LoVo (cell line): Measurements from ENCODE around the gene LIN7B.

Experiments used
- DNase-seq: peaks from one replicate; pipeline ENCODE4 v3.0.0-alpha.2; 2016; ENCODE audit warnings: low spot score

Gene LIN7B

GRCh38 chr19:49113762-49114629, at the start of gene LIN7B:
Gene LIN7B (plus strand): TSS chr19:49114370. CDS start chr19:49114405, 35 bp downstream.
- peak; percentile 83 for DNase-seq

- DNase-seq = peak; percentile 56
Measured at GRCh38 chr19:49064768-49065611, 49.2 kb upstream of the LIN7B start, which contains the start of gene NTF4. Gene NTF4 (minus strand): TSS chr19:49064818. CDS start chr19:49061997, 2,821 bp downstream.

GRCh38 chr19:49065905-49066512, 48.2 kb upstream of the LIN7B start:
- no peak for DNase-seq

- DNase-seq = no peak
Measured at GRCh38 chr19:49067554-49067953, 46.6 kb upstream of the LIN7B start.

- no peak for DNase-seq
Measured at GRCh38 chr19:49069026-49069425, 45.1 kb upstream of the LIN7B start.

- no peak for DNase-seq
Measured at GRCh38 chr19:49070416-49070815, 43.8 kb upstream of the LIN7B start.

GRCh38 chr19:49071860-49072547, 42.2 kb upstream of the LIN7B start:
- DNase-seq = no peak

GRCh38 chr19:49073514-49074378, 40.4 kb upstream of the LIN7B start:
- DNase-seq = no peak

GRCh38 chr19:49074869-49075268, 39.3 kb upstream of the LIN7B start:
- DNase-seq = peak; percentile 38

- DNase-seq = no peak
Measured at GRCh38 chr19:49080392-49080791, 33.8 kb upstream of the LIN7B start.

- DNase-seq = no peak
Measured at GRCh38 chr19:49081273-49081672, 32.9 kb upstream of the LIN7B start.

GRCh38 chr19:49084206-49085019, 29.8 kb upstream of the LIN7B start:
- DNase-seq = no peak

GRCh38 chr19:49085020-49085867, 28.9 kb upstream of the LIN7B start, which contains the start of gene SNRNP70:
Gene SNRNP70 (plus strand): TSS chr19:49085451. CDS start chr19:49086415, 964 bp downstream.
- DNase-seq = peak; percentile 100

GRCh38 chr19:49085868-49086232, 28.3 kb upstream of the LIN7B start:
- DNase-seq = no peak

GRCh38 chr19:49086296-49086695, 27.9 kb upstream of the LIN7B start:
- DNase-seq = no peak

GRCh38 chr19:49091391-49092038, 22.7 kb upstream of the LIN7B start:
- DNase-seq = no peak

GRCh38 chr19:49092686-49093085, 21.5 kb upstream of the LIN7B start:
- no peak for DNase-seq
